GM21576 (cell line): ENCODE measurements around the gene ANKDD1A.
A peak's percentile ranks its signal among the peaks of the same experiment; 100 is the strongest.

Experiments
- ATAC-seq: cut with Tn5 transposase; IDR thresholded peaks from one replicate; pipeline ENCODE4 v1.9.1; 2021; ENCODE audit warnings: mild to moderate bottlenecking, moderate library complexity; ENCODE audit not compliant: unreplicated experiment

Gene ANKDD1A

GRCh38 chr15:64960153-64960552, 48.5 kb downstream of the ANKDD1A start:
- no peak for ATAC-seq

DNA sequence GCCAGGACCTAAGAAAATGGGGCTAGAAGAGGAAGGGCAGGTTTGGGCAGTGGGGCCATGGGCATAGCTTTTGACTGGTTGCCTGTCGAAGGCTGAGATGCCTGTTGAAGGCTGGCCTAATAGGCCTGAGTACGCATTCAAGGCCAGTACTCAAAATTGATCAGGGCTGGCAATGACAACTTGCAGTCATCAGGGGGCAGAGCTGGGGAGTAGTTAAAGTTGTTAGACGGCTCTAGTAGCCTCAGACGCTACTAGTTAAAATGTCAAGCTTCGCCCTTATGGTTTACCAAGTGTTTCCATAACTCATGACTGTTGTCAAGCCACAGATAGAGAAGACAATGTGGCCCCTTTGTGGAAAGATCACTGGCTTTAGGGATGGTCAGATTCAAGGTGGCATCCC, 49.3 kb downstream of the ANKDD1A start:
- no peak for ATAC-seq

DNA sequence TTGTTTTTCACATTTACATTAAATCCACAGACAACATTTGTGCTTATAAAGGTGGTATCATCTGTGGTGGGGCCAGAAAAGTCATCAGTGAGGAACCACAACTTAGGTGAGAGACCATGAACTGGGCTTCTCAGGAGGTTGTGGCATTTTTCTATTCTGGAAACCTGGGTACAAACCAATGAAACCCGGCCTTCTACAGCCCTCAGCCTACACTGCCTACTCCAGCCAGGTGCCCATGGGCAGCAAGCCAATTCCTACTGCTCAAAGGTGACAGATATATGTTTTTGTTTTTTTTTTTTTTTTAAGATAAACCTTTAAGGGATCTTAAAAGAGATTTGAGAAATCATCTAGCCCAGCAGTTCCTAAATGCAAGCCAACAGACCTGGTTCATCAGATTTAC, 57.7 kb downstream of the ANKDD1A start:
- ATAC-seq, result no peak

DNA sequence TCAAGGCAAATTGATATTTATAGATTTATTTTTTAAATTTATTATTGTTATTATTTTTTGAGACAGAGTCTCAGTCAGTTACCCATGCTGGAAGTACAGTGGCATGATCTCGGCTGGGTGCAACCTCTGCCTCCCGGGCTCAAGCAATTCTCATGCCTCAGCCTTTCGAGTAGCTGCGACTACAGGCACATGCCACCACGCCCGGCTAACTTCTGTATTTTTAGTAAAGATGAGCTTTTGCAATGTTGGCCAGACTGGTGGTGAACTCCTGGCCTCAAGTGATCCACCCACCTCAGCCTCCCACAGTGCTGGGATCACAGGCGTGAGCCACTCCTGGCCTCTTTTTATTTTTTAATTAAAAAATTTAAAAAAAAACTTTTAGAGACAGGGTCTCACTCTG, 59.0 kb downstream of the ANKDD1A start:
- ATAC-seq, result no peak

DNA sequence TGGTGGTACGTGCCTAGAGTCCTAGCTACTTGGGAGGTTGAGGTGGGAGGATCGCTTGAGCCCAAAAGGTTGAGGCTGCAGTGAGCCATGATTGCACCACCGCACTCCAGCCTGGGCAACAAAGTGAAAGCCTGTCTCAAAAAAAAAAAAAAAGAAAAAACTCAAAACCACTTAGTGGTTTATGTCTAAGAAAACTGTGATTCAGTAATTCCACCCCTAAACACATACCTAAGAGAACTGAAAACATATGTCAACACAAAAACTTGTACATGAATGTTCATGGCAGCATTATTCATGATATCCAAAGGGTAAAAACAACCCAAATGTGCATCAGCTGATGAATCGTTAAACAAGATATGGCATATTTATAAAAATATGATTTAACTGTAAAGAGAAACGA, 63.7 kb downstream of the ANKDD1A start:
- no peak for ATAC-seq

GRCh38 chr15:64979252-64979710, 67.6 kb downstream of the ANKDD1A start:
- no peak for ATAC-seq

GRCh38 chr15:64981812-64982431, 70.2 kb downstream of the ANKDD1A start:
- no peak for ATAC-seq

GRCh38 chr15:64982472-64982871, 70.8 kb downstream of the ANKDD1A start:
- no peak for ATAC-seq

DNA sequence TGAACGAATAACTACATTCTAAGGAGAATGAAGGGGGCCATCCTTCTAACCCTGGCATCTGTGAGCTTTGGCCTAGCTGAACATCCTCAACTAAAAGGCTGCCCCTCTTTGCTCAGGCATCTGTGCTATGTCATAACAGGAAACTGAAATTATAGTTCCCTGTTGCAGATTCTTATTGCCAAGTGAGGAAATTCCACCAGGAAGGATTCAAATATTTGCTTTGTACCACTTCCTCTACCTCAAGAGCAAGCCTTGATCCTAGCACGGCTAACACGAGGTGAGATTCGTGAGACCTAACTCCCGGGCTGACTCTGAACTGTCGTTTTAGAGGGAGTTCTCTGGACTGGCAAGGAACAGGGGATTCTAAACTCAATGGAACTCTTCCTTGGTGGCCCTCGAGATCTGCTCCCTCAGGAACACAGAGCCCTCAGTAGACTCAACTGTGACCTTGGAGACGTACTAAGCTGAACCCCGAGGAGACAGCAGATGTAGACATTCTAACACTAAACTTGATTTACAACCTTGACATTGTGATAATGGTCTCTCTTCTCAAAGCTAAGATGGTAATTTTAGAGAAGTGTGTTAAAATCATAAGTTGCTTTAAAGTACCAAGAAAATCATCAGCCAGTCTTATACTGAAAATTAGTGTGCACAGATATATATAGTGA, 73.8 kb downstream of the ANKDD1A start:
- ATAC-seq, result no peak

DNA sequence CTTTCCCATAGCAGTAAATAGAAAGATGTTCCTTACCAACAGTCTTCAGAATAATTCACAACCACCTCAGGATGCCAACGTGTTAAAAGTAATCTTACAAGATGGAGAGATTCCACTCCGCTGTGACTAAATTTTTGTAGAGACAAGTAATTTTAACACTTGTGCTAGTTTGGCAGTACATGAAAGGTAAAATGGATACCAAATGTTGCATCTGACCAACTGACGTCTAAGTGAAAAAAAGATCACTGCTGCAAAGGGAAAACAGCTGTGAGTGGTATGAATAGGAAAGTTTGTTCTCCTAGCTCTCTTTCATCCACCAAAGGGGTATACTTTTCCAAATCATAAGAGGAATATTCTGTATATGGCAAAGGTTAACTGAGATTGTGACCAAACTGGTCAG, 75.4 kb downstream of the ANKDD1A start:
- no peak for ATAC-seq

GRCh38 chr15:64989416-64990167, 77.9 kb downstream of the ANKDD1A start, which contains the start of gene SPG21:
SPG21 (minus strand) TSS chr15:64989914; CDS start chr15:64983569, 6,345 bp downstream.
- peak; percentile 91 for ATAC-seq

GRCh38 chr15:64990168-64990470, 78.4 kb downstream of the ANKDD1A start:
- no peak for ATAC-seq

DNA sequence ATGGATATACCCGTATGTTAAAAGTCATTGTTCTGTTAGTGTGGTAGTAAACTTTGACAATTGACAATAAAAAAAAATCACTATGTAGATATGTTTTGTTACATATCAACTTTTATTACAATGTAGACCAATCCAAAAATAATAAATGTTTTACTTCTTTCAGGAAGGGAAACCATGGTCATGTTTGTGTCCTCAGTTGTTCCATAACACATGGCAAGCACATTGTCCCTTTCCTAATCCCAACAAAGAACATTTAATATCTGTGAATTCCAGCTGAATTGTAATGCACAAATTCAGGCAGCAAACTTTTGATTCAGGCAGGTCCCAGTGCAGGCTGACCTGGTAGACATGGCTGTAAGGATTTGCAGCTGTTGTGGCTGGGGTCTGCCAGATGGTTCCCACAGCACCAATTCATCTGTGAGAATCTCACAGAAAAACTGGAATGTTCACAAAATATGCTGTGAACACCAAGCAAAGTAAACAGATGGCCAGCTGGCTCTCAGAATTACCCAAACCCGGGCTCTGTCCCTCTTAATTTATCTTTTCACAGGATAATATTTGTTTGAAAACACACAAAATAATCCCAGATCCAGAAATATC, 79.9 kb downstream of the ANKDD1A start:
- ATAC-seq, result no peak

DNA sequence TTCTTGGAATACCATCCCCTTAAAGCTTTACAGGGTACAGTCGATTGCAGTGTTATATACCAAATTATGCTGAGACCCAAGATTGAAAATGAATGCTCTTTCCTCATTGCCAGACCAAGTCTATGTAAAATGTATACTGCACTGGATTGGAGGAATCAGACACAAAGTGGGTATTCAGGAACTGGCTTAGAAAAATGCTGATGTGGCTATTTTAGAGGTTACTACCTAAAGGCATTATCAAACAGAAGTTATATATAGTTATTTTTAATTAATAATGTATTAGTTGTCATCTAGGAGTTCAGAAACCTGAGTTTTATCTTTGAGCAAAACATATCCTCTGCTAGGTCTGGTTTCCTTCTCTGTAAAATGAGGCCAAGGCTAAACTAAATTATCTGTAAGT, 81.6 kb downstream of the ANKDD1A start:
- no peak for ATAC-seq

DNA sequence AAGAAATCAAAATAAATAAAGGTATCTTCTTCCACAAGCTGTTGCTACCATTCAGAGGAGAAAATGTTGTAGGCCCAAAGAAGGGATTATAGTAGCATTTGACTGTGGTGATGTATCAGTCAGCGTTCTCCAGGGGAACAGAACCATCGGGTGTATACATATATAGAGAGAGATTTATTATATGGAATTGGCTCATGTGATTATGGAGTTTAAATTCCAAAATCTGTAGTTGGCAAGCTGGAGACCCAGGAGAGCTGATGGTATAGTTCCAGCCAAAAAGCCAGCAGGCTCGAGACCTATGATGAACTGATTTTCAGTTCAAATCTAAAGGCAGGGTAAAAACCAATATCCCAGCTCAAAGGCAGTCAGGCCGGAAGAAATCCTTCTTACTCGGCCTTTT, 85.4 kb downstream of the ANKDD1A start:
- no peak for ATAC-seq

- no peak for ATAC-seq
Measured at GRCh38 chr15:64997745-64998375, 86.2 kb downstream of the ANKDD1A start.

GRCh38 chr15:65004993-65005392, 93.3 kb downstream of the ANKDD1A start:
- ATAC-seq, result no peak

DNA sequence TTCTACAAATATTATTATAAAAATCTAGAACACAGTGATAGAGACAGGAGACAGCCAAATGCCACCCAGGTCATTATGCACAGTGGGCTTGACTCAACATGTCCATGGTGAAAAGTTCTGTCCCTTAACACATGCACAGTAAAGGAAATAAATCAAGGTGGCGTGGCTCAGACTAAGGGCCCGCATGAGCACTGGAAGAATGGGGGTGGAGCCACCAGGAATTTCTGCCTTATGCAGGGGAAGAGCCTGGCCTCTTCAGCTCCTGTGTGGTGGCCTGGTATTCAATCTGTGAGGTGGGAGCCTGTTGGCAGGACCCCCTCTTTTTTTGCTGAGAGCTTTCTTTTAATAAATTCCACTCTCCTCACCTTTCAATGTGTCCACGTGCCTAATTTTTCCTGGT, 95.2 kb downstream of the ANKDD1A start:
- ATAC-seq, result no peak
